Stimulated activated CD8-positive, alpha-beta memory T cell treated with anti-CD3 and anti-CD28 coated beads, Interleukin-4, amount 100 ng/mL, for 24 hours (primary cell): ENCODE data around the gene PLAAT4.
A peak's percentile ranks its signal among the peaks of the same experiment; 100 is the strongest.

Experiments used
- DNase-seq: peaks from one replicate; pipeline ENCODE4 v3.0.0-alpha.2; 2020; ENCODE audit warnings: low read depth

PLAAT4 gene, protein sequence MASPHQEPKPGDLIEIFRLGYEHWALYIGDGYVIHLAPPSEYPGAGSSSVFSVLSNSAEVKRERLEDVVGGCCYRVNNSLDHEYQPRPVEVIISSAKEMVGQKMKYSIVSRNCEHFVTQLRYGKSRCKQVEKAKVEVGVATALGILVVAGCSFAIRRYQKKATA

DNA sequence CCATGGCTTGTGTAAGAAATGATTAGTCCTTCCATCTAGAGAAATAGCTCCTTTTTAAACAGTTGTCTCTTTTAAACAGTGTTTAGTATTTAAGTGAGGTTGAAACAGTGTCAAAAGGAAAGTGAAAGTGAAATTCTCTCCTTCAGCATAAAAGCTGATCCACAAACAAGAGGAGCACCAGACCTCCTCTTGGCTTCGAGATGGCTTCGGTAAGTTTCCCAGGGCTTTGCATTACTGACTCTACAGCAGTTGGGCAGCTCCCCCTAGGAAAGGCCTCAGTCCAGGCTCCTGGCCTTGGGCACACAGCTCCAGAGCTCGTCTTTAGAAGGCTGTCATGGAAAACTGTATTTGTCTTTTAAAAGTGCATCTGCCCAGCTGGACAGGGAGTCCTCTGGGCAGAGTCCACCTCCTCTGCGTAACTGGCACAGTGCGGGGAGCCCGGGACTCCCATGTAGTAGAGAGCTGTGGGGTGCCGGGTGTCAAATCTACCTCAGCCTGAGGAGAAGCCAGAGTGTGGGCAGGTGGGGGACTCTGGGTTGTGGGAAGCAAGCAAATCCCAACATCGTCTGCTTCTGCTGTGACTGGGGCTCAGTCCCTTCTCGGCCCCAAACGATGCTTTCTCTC, at the start of gene PLAAT4:
Gene PLAAT4, plus strand, starts transcription at position 140 of the 624 bp plus-strand sequence. Its CDS starts 61 bp downstream, at position 201.
- DNase-seq, result no peak

GRCh38 chr11:63488789-63489188, 47.8 kb upstream of the PLAAT4 start:
- DNase-seq, result no peak

DNA sequence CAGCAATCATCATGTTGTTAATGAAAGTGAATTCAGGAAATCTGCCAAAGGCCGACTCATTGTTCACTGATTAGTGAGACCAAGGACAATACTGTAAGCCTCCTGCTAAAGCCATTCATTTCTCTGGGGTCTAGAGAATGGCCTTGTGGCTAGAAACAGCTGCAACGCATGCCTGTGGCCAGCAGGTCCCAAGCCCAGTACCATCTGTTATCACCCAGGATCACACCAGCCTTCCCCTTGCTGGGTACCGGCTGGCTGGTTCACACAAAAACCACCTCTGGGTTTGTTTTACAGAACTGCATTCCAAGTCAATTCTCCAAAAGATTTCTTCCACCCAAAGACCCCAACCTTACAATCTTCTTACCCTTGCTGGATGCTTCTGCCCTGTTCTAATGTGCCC, 46.7 kb upstream of the PLAAT4 start:
- no peak for DNase-seq

- DNase-seq, result peak; percentile 11
These were observed 45.9 kb upstream of the PLAAT4 start, which contains the start of gene PLAAT5 for GRCh38 chr11:63490551-63491239. PLAAT5 (minus strand) TSS chr11:63491167; CDS start chr11:63491034, 133 bp downstream.

DNA sequence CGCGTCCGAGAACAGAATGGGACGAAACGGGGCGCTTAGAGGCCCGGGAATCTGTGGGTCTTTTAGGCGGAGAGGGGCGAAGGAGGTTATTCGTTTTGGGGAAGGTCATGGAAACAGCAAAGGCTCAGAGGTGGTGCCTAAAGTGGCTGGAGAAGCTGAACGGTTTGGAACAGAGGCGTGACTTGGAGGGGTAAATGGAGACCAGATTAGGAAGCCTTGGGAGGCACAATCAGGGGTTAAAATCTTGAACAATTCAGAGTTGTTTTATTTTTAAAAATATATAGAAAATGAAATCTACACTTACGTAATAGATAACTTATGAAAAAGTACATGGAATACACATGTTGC, 45.4 kb upstream of the PLAAT4 start:
- no peak for DNase-seq

DNA sequence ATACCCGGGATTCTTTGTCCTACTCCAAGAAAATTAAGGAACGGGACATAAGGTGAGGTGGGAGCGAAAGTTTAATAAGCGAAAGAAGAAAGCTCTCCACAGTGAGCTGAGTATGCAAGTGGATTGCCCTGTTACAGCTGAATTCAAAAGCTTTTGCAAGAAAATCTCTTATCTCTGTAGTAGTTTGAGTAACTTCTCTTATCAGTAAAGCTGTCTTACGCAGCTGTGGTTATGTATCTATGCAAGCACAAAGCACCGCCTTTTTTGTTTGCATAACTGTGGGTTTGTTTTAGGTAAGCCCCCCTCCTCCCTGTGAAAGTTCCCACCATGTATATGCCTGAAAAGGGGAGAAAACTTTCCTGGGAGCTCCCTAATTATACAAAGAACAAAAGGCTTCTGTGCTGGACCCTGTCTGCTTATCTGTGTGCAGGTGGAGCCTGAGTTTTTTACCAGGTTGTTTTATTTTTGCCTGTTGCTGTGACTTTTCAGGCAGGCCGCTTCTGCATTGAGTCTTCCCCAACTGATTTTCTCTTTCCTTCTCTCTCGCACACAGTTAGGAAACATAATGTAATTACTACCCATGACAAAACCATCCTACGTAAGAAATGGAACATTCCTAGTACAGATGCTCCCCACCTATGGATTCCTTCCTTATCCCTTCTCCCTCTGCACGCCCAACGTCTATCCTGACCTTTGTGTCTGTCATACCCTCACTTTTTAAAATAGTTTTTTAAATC, 44.8 kb upstream of the PLAAT4 start:
- DNase-seq, result no peak

DNA sequence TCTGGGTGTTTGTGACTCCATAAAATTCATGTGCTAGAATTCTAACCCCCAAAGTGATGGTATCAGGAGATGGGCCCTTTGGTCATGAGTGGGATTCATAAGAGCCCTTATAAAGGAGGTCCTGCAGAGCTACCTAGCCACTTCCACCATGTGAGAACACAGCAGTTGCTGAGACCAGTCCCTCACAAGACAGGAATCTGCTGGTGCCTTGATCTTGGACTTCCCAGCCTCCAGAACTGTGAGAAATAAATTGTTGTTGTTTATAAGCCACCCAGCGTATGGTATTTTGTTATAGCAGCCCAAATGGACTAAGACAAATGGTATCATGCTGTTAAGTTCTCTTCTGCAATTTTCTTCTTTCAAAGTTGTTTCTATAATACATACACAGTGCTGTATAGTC, 44.2 kb upstream of the PLAAT4 start:
- no peak for DNase-seq

- DNase-seq, result no peak
These were observed 43.5 kb upstream of the PLAAT4 start for GRCh38 chr11:63493127-63493526.

DNA sequence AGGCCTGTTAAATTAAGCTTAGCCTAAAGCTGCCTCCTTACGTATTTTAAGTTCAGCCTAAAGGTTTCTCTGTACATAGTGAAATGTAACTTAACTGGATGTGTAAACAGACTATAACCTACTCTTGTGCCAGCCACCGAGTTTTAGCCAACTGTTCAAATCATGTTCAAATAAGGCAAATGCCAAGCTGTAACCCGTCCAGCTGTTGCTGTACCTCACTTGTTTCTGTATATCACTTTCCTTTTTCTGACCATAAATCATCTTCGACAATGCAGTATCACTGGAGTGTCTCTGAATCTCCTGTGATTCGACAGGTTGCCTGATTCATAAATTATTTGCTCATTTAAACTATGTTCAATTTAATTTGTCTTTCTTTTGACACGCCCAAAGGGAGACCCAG, 41.6 kb upstream of the PLAAT4 start:
- DNase-seq, result no peak

GRCh38 chr11:63499874-63500273, 36.7 kb upstream of the PLAAT4 start:
- DNase-seq, result no peak

- DNase-seq, result no peak
These were observed 35.4 kb upstream of the PLAAT4 start for GRCh38 chr11:63501236-63501635.

- no peak for DNase-seq
These were observed 34.3 kb upstream of the PLAAT4 start for GRCh38 chr11:63502252-63502820.

- no peak for DNase-seq
These were observed 33.1 kb upstream of the PLAAT4 start for GRCh38 chr11:63503492-63503891.

GRCh38 chr11:63504054-63504453, 32.6 kb upstream of the PLAAT4 start:
- DNase-seq, result no peak

DNA sequence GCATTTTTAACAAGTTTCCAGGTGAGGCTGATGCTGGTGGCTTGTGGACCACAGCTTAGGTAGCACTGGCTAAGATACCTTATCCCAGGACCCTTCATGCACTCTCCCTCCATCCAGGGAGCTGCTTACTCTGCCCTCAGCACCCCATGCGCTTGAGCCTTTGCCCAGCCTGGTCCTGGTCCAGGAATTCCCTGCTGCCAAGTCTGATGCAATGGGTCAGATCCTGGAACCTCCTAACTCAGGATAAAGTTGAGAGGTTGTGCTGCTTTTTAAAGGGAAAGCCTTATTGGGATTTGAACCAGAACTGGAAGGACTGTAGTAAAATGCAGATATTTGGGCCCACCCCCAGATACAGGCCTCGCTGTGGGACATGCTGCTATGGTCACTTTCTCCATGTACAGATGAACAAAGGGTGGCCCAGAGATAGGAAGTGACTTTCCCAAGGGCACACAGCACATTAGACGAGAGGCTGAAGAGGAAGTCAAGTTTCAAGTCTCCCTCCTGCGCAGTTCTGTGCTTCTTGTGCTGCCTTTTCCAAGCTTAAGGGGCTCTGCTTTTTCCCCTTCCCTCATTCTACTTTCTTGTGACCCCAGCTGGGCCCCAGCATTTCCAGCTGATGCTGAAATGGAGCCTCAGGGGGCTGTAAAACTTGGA, 31.5 kb upstream of the PLAAT4 start:
- DNase-seq, result no peak

GRCh38 chr11:63505857-63506528, 30.6 kb upstream of the PLAAT4 start, which contains the start of gene LGALS12:
LGALS12 (plus strand) TSS chr11:63506084; CDS start chr11:63506459, 375 bp downstream.
- DNase-seq, result no peak

GRCh38 chr11:63506876-63507275, 29.7 kb upstream of the PLAAT4 start:
- no peak for DNase-seq

GRCh38 chr11:63507511-63507910, 29.1 kb upstream of the PLAAT4 start:
- DNase-seq, result no peak

GRCh38 chr11:63508009-63508408, 28.6 kb upstream of the PLAAT4 start:
- DNase-seq, result no peak

GRCh38 chr11:63508745-63509144, 27.9 kb upstream of the PLAAT4 start:
- no peak for DNase-seq

DNA sequence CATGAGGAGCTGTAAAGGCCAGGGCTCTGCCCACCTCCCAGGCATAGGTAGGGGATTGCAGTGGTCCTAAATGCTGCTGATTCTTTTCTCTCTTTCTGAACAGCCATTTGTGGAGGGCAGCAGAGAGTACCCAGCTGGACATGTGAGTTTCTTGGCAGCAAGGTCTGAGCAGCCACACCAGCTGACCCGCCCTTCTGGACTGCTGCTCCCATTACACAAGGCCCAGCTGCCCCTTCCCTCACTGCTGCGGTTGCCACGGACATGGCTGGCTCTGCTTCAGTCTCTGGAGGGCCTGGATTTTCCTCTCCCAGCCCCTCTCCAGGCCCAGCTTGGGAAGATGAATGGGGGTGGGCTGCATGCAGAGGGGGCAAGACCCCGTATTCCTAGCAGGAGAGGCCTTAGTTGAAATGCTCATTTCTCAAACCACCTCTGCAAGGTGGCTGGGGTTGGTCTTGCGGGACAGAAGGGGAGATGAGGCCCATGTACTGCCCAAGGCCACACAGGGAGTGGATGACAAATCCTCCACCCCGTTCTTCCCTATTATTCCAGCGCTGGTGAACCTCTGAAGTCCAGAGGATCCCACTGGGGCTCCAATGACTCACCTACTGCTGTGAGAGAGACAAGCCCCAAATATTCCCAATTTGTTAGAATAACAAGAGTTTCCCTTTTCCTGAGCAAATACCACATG, 26.1 kb upstream of the PLAAT4 start:
- no peak for DNase-seq
